GM15510 (cell line): ENCODE data around the gene GPR89A.

Source experiments
- POLR2A ChIP-seq: IDR thresholded peaks from 3 replicates; pipeline ENCODE4 v1.6.1; 2011; ENCODE audit warnings: borderline replicate concordance; ENCODE audit not compliant: insufficient read length; ENCODE audit errors: extremely low read depth

Gene GPR89A

DNA sequence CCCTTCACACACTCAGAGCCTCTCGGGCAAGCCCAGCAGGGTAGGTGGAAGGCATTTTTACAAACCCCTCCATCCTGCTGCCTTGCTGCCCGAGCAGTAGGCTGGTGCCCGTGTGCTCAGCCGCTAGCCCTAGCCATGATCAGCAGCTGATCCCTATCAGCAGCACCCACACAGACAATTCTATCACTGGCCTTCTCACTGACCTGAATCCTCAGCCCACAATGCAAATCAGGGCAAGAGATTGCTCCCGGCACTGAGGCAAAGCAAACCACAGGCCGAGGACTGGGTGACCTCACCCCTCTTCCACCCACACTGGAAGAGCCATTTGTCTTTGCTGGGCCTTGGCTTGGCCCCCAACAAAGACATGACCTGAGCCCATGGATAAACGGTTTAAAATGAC lies 100.3 kb downstream of the GPR89A start:
- TF ChIP-seq POLR2A = no peak

DNA sequence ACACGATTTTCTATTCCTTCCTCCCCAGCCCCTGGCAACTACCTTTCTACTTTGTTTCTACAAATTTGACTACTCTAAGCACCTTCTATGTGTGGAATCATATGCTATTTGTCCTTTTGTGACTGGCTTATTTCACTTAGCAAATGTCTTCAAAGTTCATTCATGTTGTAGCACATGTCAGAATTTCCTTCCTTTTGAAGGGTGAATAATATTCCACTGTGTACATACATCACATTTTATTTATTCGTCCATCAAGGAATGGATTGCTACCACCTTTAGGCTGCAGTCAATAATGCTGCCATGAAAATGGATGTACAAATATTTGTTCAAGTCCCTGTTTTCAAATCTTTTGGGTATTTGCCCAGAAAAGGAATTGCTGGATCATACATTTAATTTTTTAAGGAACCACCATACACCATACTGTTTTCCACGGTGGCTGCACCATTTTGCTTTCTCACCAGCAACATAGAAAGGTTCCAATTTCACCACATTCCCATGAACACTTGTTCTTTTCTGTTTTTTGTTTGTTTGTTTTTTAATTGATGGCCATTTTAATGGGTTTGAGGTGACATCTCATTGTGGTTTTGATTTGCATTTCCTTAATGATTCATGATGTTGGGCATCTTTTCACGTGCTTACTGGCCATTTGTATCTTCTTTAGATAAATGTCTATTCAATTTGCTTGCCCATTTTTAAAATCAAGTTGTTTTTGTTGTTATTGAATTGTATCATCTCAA lies 102.7 kb downstream of the GPR89A start:
- no peak for TF ChIP-seq POLR2A

DNA sequence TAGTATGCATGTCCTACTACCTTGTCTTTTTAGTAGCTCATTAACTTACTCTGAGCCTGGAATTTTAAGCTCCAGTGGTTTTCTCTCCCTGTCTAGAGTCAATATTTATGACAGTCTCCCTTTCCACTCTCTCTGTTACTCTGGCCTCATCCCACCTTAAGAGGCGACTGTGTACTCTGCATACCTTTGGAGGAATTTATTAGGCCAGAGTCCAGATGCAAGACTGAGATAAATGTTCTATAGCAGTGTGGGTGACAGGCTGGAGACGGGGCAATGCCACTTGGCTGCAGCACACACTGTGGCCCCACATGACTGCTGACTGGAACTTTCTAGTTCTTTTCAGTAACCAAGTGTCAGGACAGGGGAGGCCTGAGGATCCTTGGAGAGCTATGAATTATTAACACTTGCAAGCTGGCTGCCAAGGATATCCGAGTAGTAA lies 103.4 kb downstream of the GPR89A start:
- no peak for TF ChIP-seq POLR2A

DNA sequence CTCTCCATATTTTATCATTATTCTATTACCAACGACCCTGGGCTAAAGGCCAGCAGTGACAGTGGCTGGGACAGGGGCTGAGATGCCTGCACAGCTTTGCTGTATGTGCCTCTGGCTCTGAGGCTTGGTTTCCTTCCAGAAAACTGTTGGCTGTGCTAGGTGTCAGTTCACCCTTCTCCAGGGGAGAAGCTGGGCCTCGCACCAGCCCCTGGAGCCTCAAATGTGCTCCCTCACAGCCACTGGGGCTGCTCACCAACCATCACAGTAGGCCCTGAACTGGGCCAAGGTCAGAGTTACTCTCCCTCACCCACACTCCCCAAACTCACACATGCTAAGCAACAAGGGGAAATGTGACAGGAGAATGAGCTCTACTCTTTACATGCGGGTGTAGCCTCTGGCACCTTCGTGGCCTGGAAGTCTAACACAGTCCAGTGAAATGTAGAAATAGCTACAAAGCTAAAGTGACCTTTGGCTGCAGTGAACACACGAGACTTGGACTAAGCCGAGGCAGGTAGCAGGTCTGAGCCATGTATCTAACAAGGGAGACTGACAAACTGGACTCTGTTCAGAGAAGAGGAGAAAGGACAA lies 106.8 kb downstream of the GPR89A start:
- TF ChIP-seq POLR2A = no peak

DNA sequence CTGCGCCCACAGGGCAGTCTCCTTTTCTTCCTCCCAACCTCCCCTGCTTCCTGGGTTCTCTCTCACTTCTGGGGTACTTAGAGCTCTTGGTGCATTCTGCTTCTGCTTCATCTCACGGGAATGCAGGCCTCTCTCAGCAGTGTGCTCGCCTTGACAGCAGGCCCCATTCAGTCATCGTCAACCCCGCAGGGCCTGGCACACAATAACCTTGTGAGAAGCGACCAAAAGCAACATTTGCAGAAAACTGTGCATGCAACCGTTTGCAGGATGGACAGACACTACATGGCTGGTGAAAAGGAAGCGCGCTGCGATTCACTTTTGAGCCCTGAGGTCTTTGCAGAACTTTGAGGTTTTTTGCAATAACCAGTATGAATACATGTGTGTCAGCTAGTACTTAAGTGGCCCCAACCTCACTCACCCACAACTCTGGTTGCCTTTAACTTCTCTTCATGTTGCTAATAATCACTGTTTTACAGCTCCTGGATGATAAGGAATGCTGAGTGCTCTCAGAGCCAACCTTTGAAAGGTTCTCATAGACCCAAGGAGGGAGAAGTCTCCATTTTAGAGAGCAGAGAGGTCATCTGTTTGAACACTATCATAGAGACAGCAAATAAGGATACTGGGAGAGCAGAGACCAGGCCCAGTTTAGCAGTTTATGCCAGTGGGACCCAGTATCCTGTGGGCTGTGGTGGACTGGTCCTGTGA lies 109.0 kb downstream of the GPR89A start:
- no peak for TF ChIP-seq POLR2A

- TF ChIP-seq POLR2A = no peak
Observed at GRCh38 chr1:145717833-145718232, 110.0 kb downstream of the GPR89A start.

- TF ChIP-seq POLR2A = no peak
Observed at GRCh38 chr1:145719230-145720079, 111.7 kb downstream of the GPR89A start, which contains the start of gene CD160. Gene CD160 (plus strand): TSS chr1:145719499. CDS start chr1:145728328, 8,829 bp downstream.
